EL (cell line): Measurements from ENCODE around the gene BICRA.
"Not testable (repeated sequence)": the region's sequence is repeated elsewhere in the genome, so short reads cannot be mapped to it uniquely, and the experiment has no call there.

Source experiments
- DNase-seq: peaks from one replicate; pipeline ENCODE4 v3.0.0-alpha.2; 2016

BICRA gene

GRCh38 chr19:47608969-47609905 lies at the start of gene BICRA:
Gene BICRA (plus strand): TSS chr19:47609134. CDS start chr19:47673575, 64,441 bp downstream.
- DNase-seq: peak; percentile 83

- DNase-seq: no peak
Measured at GRCh38 chr19:47560999-47561398, 47.9 kb upstream of the BICRA start.

- DNase-seq: no peak
Measured at GRCh38 chr19:47561440-47562057, 47.4 kb upstream of the BICRA start.

GRCh38 chr19:47564081-47564480 lies 44.9 kb upstream of the BICRA start:
- DNase-seq: no peak

GRCh38 chr19:47569331-47569730 lies 39.6 kb upstream of the BICRA start:
- DNase-seq: no peak

GRCh38 chr19:47572635-47573034 lies 36.3 kb upstream of the BICRA start:
- DNase-seq: no peak

- no peak for DNase-seq
Measured at GRCh38 chr19:47573071-47574026, 35.6 kb upstream of the BICRA start, which contains the start of gene ZNF541. Gene ZNF541 (minus strand): TSS chr19:47573148. CDS start chr19:47555856, 17,292 bp downstream.

GRCh38 chr19:47580397-47580796 lies 28.5 kb upstream of the BICRA start:
- DNase-seq: no peak

- DNase-seq: no peak
Measured at GRCh38 chr19:47581605-47582319, 27.2 kb upstream of the BICRA start.

- DNase-seq: peak; percentile 65
Measured at GRCh38 chr19:47582320-47582909, 26.5 kb upstream of the BICRA start.

GRCh38 chr19:47583161-47583560 lies 25.8 kb upstream of the BICRA start:
- DNase-seq: not testable (repeated sequence)

- DNase-seq: peak; percentile 77
Measured at GRCh38 chr19:47587295-47587694, 21.6 kb upstream of the BICRA start.

GRCh38 chr19:47589824-47590223 lies 19.1 kb upstream of the BICRA start:
- no peak for DNase-seq

GRCh38 chr19:47593860-47594259 lies 15.1 kb upstream of the BICRA start:
- no peak for DNase-seq

GRCh38 chr19:47595944-47596343 lies 13.0 kb upstream of the BICRA start:
- DNase-seq: no peak

GRCh38 chr19:47598407-47599349 lies 10.3 kb upstream of the BICRA start:
- peak; percentile 99 for DNase-seq

GRCh38 chr19:47599671-47600245 lies 9.2 kb upstream of the BICRA start:
- DNase-seq: not testable (repeated sequence)

GRCh38 chr19:47600246-47601179 lies 8.4 kb upstream of the BICRA start:
- peak; percentile 100 for DNase-seq
